GM21390 (cell line): ENCODE measurements around the gene CELF1.
A peak's percentile ranks its signal among the peaks of the same experiment; 100 is the strongest.

Experiments used
- ATAC-seq: cut with Tn5 transposase; IDR thresholded peaks from one replicate; pipeline ENCODE4 v1.9.1; 2021; ENCODE audit not compliant: unreplicated experiment

Gene CELF1

DNA sequence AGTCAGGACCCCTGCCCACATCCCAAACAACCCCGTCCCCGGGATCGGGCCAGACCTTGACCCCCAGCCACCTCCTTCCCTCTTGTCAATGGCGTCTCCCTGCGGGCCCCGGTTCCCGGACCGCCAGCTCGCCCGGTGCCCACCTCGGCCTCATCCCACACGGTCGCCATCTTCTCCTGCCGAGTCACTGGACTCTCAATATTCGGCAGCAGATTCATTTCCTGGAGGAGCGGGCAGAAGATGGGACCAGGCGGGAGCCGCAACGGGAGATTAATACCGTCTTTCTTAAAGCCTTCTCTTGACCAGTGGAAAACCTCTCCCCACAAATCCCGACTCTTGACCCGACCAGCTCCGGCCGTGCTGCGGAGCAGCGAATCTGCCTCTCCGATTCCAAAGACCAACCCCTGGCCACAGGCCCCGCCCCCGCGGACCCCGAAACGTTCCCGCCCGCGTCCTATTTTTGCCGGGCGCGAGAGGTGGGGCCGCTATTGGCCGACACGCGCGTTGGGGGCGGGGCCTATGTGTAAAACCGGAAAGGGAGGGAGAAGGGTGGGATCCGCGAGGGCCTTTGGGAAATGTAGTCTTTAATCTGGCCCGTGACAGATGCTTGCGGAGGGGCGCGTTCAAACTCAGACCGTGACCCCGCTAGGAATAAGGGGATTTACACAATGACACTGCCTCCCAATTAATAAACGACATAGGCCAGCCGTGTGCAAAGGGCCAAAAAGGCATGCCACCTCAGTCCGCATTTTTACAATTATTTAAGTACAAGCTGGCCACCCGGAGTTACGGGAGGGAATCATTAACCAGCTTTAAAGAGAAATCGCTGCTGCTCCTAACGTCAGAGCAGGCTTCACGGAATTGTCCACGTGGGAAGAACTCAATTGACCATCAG, 126.6 kb downstream of the CELF1 start, which contains the start of gene PSMC3:
Gene PSMC3 (minus strand): TSS at position 378 of the 895 bp plus-strand sequence. CDS start 160 bp downstream, at position 218.
- ATAC-seq = peak; percentile 89

- ATAC-seq = no peak
These were observed 127.3 kb downstream of the CELF1 start for GRCh38 chr11:47425611-47426010.

GRCh38 chr11:47418454-47419259, 134.3 kb downstream of the CELF1 start:
- ATAC-seq = no peak

- no peak for ATAC-seq
These were observed 135.2 kb downstream of the CELF1 start for GRCh38 chr11:47417712-47418111.

DNA sequence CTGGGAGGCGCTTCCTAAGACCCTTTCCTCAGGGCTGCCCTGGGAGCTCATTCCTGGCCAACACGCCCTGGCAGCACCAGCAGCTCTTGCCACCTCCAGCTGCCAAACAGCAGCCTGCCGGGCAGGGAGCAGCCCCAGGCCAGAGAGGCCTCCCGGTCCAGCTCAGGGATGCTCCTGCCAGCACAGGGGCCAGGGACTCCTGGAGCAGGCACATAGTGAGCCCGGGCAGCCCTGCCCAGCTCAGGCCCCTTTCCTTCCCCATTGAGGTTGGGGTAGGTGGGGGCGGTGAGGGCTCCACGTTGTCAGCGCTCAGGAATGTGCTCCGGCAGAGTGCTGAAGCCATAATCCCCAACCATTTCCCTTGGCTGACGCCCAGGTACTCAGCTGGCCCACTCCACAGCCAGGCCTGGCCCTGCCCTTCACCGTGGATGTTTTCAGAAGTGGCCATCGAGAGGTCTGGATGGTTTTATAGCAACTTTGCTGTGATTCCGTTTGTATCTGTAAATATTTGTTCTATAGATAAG, 136.9 kb downstream of the CELF1 start:
- ATAC-seq = no peak
